Activated naive CD4-positive, alpha-beta T cell treated with anti-CD3 and anti-CD28 coated beads, Interleukin-2, amount 10 ng/mL, durations not matched to agents 7 days and 5 days (primary cell): ENCODE data around the gene IL1A.

ENCODE experiments used
- CTCF ChIA-PET: fragments of 350-600 bp; sonication (Branson Sonifier 250); formaldehyde crosslinking; loops from one replicate; lab custom pipeline; 2021; ENCODE audit warnings: antibody characterized with exemption; lab: Charles Lee
- DNase-seq: peaks from one replicate; pipeline ENCODE4 v3.0.0-alpha.2; 2020
- H3K27ac Mint-ChIP-seq: one replicate; pipeline ENCODE4 v1.8.0; 2021; ENCODE audit warnings: mild to moderate bottlenecking, moderate library complexity, mixed read lengths
- H3K27me3 Mint-ChIP-seq: one replicate; pipeline ENCODE4 v1.8.0; 2021; ENCODE audit warnings: mild to moderate bottlenecking, mixed read lengths
- H3K36me3 Mint-ChIP-seq: one replicate; pipeline ENCODE4 v1.8.0; 2021; ENCODE audit warnings: mixed read lengths
- H3K4me1 Mint-ChIP-seq: one replicate; pipeline ENCODE4 v1.8.0; 2021; ENCODE audit warnings: mixed read lengths
- H3K4me3 Mint-ChIP-seq: one replicate; pipeline ENCODE4 v1.8.0; 2021; ENCODE audit warnings: mild to moderate bottlenecking, moderate library complexity, mixed read lengths
- H3K9me3 Mint-ChIP-seq: one replicate; pipeline ENCODE4 v1.8.0; 2021; ENCODE audit warnings: mixed read lengths

IL1A gene

GRCh38 chr2:112773556-112773955 lies 10.7 kb downstream of the IL1A start:
- CTCF ChIA-PET: interaction anchor here (1.2 kb wide), 1 partner anchor 23 kb away, joined by 4 read pairs; no protein-coding TSS in a partner anchor
- H3K4me3 Mint-ChIP-seq: no peak overlapping the region

DNA sequence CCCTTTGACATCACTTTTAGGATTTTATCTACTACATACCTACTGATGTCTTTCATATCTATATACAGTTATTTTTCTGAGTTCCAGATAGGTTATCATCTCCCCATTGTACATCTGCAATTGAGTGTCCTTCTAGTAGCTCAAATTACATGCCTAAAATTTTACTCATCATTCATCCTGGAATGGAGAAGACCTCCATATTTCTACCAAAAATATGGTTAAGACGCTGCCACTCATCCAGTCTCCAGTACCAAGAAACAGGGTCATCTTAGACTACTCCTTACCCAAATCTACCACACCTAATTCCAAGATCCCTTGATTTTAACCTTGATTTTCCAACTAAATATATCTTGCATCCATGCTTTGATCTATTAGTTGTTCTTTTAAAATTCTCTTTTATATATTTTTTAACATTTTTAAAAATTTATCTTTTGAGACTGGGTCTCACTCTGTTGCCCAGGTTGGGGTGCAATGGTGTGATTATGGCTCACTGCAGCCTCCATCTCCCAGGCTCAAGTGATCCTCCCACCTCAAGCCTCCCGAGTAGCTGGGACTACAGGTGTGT lies 11.3 kb downstream of the IL1A start:
- DNase-seq: no peak
- Mint-ChIP-seq H3K36me3 (peaks cover 12% of the 10 kb centered on the region), H3K9me3 (peaks cover 8% of the 10 kb centered on the region), H3K27ac (no peak overlapping the region), H3K27me3 (peaks cover 4% of the 10 kb centered on the region), H3K4me3 (no peak overlapping the region), H3K4me1 (peaks cover 36% of the 10 kb centered on the region)
- CTCF ChIA-PET: interaction anchor here (1.2 kb wide), 1 partner anchor 22 kb away, joined by 4 read pairs; no protein-coding TSS in a partner anchor

More at GRCh38 chr2:112773556-112773955, 10.7 kb downstream of the IL1A start:
- Mint-ChIP-seq H3K4me1 (peaks cover 30% of the 10 kb centered on the region), H3K27ac (no peak overlapping the region), H3K36me3 (peaks cover 9% of the 10 kb centered on the region), H3K27me3 (peaks cover 4% of the 10 kb centered on the region), H3K9me3 (peaks cover 5% of the 10 kb centered on the region)
- no peak for DNase-seq

DNA sequence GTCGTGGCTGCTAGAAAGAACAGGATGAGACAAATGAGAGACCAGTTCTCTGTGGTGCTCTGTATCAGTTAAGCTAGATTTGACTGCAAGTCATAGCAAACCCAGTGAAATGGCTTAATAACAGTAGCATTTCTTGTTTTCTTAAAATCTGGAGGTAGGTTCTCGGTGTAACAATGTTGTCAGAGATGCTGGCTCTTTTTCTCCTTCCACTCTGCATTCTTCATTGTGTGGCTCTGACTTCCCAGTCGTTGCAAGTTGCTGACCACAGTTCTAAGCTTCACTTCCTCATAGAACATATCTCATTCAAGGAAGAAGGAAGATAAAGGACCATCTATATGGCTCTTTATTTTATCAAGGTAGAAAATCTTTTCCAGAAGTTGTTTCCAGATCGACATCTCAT lies 12.0 kb downstream of the IL1A start:
- peaks cover 15% of the 10 kb centered on the region for H3K9me3 Mint-ChIP-seq
- no peak for DNase-seq
- H3K27me3 Mint-ChIP-seq: peaks cover 4% of the 10 kb centered on the region
- no peak overlapping the region for H3K4me3 Mint-ChIP-seq
- H3K36me3 Mint-ChIP-seq: peaks cover 19% of the 10 kb centered on the region
- H3K4me1 Mint-ChIP-seq: peaks cover 35% of the 10 kb centered on the region
- CTCF ChIA-PET: no interaction called here
- H3K27ac Mint-ChIP-seq: no peak overlapping the region

- CTCF ChIA-PET: interaction anchor here (0.7 to 1.7 kb wide), 2 partner anchors 19 to 117 kb away, joined by 3 to 4 read pairs; no protein-coding TSS in a partner anchor
- Mint-ChIP-seq H3K36me3 (peaks cover 22% of the 10 kb centered on the region), H3K27me3 (peaks cover 4% of the 10 kb centered on the region), H3K4me3 (no peak overlapping the region), H3K27ac (peak overlapping the region; percentile 62), H3K9me3 (peaks cover 11% of the 10 kb centered on the region), H3K4me1 (peaks cover 42% of the 10 kb centered on the region)
- no peak for DNase-seq
Measured at GRCh38 chr2:112768432-112768831, 15.9 kb downstream of the IL1A start.

- H3K27ac Mint-ChIP-seq: peak overlapping the region; percentile 88
- peaks cover 26% of the 10 kb centered on the region for H3K36me3 Mint-ChIP-seq
- DNase-seq: no peak
- H3K27me3 Mint-ChIP-seq: peaks cover 4% of the 10 kb centered on the region
- peak overlapping the region; percentile 38 for H3K4me3 Mint-ChIP-seq
- H3K4me1 Mint-ChIP-seq: peaks cover 49% of the 10 kb centered on the region
- peaks cover 11% of the 10 kb centered on the region for H3K9me3 Mint-ChIP-seq
- CTCF ChIA-PET: interaction anchor here (1.7 kb wide), 1 partner anchor 18 kb away, joined by 4 read pairs; no protein-coding TSS in a partner anchor
Measured at GRCh38 chr2:112767693-112768330, 16.5 kb downstream of the IL1A start.

GRCh38 chr2:112765251-112765650 lies 19.0 kb downstream of the IL1A start:
- CTCF ChIA-PET: interaction anchor here (1.8 kb wide), 1 partner anchor 120 kb away, joined by 4 read pairs; no protein-coding TSS in a partner anchor
- no peaks in the 10 kb centered on the region for H3K27me3 Mint-ChIP-seq
- peaks cover 62% of the 10 kb centered on the region for H3K4me1 Mint-ChIP-seq
- DNase-seq: no peak
- H3K4me3 Mint-ChIP-seq: peak overlapping the region; percentile 98
- peaks cover 40% of the 10 kb centered on the region for H3K36me3 Mint-ChIP-seq
- peak overlapping the region; percentile 94 for H3K27ac Mint-ChIP-seq
- H3K9me3 Mint-ChIP-seq: peaks cover 11% of the 10 kb centered on the region

DNA sequence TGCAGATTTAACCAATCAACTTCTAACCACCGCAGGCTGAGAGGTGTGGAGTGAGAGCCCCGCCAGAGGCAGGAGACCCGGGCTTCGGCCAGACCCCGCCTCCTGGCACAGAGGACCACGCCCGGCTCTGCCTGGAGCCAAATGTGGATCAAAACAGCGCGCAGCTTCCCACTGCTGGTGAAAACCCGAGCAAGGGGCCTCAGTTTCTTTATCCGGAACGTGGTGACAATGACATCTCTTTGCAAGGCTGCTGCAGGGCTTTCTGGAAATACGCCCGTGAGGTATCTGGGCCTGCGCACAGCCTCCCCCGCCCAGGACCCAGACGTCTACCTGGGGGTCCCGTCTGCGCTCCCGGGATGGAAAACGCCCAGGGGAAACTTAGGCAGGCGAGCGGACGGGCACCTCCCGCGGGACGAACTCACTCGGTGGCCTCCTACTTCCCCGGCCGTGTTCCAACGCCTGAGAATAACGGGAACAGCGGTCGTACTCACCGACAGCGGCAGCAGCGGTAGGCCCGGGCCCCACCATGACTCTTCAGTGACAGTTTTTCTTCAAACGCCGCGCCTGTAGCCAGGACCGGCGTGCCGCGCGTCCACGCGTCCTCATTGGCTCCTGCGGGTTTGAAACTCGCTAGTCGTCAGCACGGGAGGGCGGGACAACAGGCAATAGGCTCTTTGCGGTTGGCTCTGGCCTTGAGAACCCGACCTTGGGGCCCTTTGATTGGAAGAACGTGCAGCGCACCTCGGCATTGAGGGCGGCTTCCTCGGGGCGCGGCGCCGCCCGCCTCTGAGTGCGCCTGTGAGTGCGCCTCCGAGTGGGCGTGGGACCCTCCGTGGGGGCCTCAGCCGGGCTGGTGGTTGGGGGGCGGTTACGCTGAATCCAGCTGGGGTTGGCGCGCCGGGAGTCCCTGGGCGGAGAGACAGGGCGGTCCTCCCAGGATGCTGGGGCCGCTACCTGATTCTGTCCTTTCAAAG lies 19.9 kb downstream of the IL1A start, which contains the start of gene CKAP2L:
Gene CKAP2L (minus strand): TSS at position 539 of the 974 bp plus-strand sequence. CDS start 11 bp downstream, at position 528.
- Mint-ChIP-seq H3K4me1 (peaks cover 62% of the 10 kb centered on the region), H3K36me3 (peaks cover 42% of the 10 kb centered on the region), H3K27me3 (no peaks in the 10 kb centered on the region), H3K4me3 (peak within 1 kb of the TSS; percentile 98), H3K9me3 (peaks cover 11% of the 10 kb centered on the region), H3K27ac (peak within 1 kb of the TSS; percentile 94)
- CTCF ChIA-PET: interaction anchor here (1.1 to 2.3 kb wide), 3 partner anchors 14 to 118 kb away, joined by 3 to 6 read pairs (median 3); no protein-coding TSS in a partner anchor
- peak; percentile 99 for DNase-seq

DNA sequence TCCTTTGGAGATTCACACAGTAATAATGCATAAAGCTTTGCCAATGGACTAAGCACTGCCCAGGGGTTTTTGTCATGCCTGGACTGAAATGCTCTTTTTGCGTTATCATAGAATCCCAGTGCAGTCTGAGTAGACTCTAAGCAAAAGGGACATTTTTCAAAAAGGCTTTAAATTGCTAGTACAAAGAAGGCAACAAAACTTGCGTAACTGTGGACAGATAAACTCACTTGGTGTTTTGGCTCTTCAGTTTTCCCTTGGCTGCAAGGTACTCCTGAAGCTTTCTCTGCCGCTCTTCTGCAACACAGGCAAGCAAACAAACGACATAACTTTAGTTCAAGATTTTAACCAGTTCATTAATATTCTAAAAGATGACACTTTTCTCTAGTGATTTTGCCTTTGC lies 22.0 kb downstream of the IL1A start:
- H3K27ac Mint-ChIP-seq: no peak overlapping the region
- CTCF ChIA-PET: interaction anchor here (0.8 to 3.7 kb wide), 5 partner anchors 8 to 182 kb away, joined by 3 to 18 read pairs (median 9); no protein-coding TSS in a partner anchor

GRCh38 chr2:112760149-112760548 lies 24.1 kb downstream of the IL1A start:
- H3K4me1 Mint-ChIP-seq: peaks cover 42% of the 10 kb centered on the region
- H3K4me3 Mint-ChIP-seq: no peak overlapping the region
- CTCF ChIA-PET: interaction anchor here (1.2 to 3.7 kb wide), 3 partner anchors 11 to 182 kb away, joined by 5 to 18 read pairs (median 14); no protein-coding TSS in a partner anchor
- H3K9me3 Mint-ChIP-seq: no peaks in the 10 kb centered on the region
- H3K27ac Mint-ChIP-seq: no peak overlapping the region
- no peak for DNase-seq
- H3K27me3 Mint-ChIP-seq: no peaks in the 10 kb centered on the region
- peaks cover 63% of the 10 kb centered on the region for H3K36me3 Mint-ChIP-seq

More for the DNA sequence above, 22.0 kb downstream of the IL1A start:
- no peak for DNase-seq
- H3K4me1 Mint-ChIP-seq: peaks cover 50% of the 10 kb centered on the region
- H3K4me3 Mint-ChIP-seq: peak overlapping the region; percentile 98
- no peaks in the 10 kb centered on the region for H3K27me3 Mint-ChIP-seq
- H3K9me3 Mint-ChIP-seq: peaks cover under 1% of the 10 kb centered on the region
- peaks cover 47% of the 10 kb centered on the region for H3K36me3 Mint-ChIP-seq

DNA sequence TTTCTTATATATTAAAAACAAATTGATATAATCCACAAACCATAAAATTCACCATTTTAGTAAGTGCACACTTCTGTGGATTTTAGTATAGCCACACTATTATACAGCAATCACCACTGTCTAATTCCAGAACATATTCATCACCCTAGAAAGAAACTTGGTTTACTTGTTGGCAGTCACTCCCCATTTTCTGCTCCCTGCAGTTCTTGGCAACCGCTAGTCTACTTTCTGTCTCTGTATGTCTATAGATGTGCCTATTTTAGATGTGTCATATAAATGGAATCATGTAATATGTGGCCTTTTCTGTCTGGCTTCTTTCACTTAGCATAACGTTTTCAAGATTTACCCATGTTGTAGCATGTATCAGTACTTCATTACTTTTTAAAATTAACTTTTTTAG lies 25.6 kb downstream of the IL1A start:
- no peak overlapping the region for H3K4me3 Mint-ChIP-seq
- H3K27ac Mint-ChIP-seq: no peak overlapping the region
- no peaks in the 10 kb centered on the region for H3K27me3 Mint-ChIP-seq
- CTCF ChIA-PET: no interaction called here
- no peaks in the 10 kb centered on the region for H3K9me3 Mint-ChIP-seq
- peaks cover 45% of the 10 kb centered on the region for H3K4me1 Mint-ChIP-seq
- peaks cover 73% of the 10 kb centered on the region for H3K36me3 Mint-ChIP-seq
- no peak for DNase-seq

- H3K36me3 Mint-ChIP-seq: peaks cover 76% of the 10 kb centered on the region
- H3K27me3 Mint-ChIP-seq: no peaks in the 10 kb centered on the region
- H3K9me3 Mint-ChIP-seq: no peaks in the 10 kb centered on the region
- no peak for DNase-seq
- peaks cover 40% of the 10 kb centered on the region for H3K4me1 Mint-ChIP-seq
- no peak overlapping the region for H3K4me3 Mint-ChIP-seq
- CTCF ChIA-PET: interaction anchor here (0.7 kb wide), 1 partner anchor 8 kb away, joined by 3 read pairs; no protein-coding TSS in a partner anchor
- no peak overlapping the region for H3K27ac Mint-ChIP-seq
Measured at GRCh38 chr2:112757265-112757664, 27.0 kb downstream of the IL1A start.

GRCh38 chr2:112756207-112756606 lies 28.1 kb downstream of the IL1A start:
- Mint-ChIP-seq H3K4me1 (peaks cover 36% of the 10 kb centered on the region), H3K4me3 (no peak overlapping the region), H3K36me3 (peaks cover 74% of the 10 kb centered on the region), H3K27ac (no peak overlapping the region), H3K27me3 (no peaks in the 10 kb centered on the region), H3K9me3 (no peaks in the 10 kb centered on the region)
- no peak for DNase-seq
- CTCF ChIA-PET: interaction anchor here (0.6 to 0.8 kb wide), 2 partner anchors 185 kb away, joined by 3 read pairs; no protein-coding TSS in a partner anchor

DNA sequence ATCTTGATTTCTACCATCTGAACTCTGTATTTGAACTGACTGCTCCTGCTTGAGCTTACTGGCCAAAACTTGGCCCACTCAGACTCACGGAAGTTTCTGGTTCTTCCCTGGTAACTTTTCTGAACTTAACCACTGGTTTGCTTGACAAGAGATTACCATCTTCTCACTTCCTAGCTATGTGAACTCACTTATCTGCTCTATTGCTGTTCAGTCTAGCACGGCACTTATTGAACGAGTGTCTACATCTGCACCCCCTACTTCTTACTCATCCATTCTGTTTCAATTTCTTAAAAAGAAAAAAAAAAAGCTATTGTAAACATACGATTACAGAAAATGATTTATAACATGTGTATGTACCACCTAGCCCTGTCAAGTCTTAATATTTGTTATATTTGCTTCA lies 28.8 kb downstream of the IL1A start:
- CTCF ChIA-PET: interaction anchor here (0.8 to 4.6 kb wide), 2 partner anchors 130 to 186 kb away, joined by 3 to 28 read pairs; no protein-coding TSS in a partner anchor
- no peaks in the 10 kb centered on the region for H3K9me3 Mint-ChIP-seq
- DNase-seq: no peak
- H3K27me3 Mint-ChIP-seq: no peaks in the 10 kb centered on the region
- no peak overlapping the region for H3K4me3 Mint-ChIP-seq
- no peak overlapping the region for H3K27ac Mint-ChIP-seq
- H3K4me1 Mint-ChIP-seq: peaks cover 39% of the 10 kb centered on the region
- H3K36me3 Mint-ChIP-seq: peaks cover 75% of the 10 kb centered on the region
